ENCODE results near the gene CDKN2D.
"Not testable (repeated sequence)": the region's sequence is repeated elsewhere in the genome, so short reads cannot be mapped to it uniquely, and the experiment has no call there.

Gene CDKN2D

GRCh38 chr19:10551698-10552301 is 17.0 kb downstream of the CDKN2D start:
- DNase-seq (ENCODE audit: low read depth, low spot score), result no peak

DNA sequence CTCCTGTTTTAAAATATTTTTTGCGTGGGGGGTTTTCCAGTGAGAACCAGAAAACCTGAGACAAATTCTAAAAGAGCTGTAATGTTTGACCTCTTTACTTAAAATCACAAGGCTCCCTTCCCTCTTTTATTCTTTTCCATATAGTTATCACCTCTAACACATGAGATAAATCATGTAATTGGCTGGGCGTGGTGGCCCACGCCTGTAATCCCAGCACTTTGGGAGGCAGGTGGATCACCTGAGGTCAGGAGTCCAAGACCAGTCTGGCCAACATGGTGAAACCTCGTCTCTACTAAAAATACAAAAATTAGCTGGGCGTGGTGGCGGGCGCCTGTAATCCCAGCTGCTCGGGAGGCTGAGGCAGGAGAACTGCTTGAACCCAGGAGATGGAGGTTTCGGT is 17.8 kb downstream of the CDKN2D start:
- not testable (repeated sequence) for DNase-seq (ENCODE audit: low read depth, low spot score)

- DNase-seq (ENCODE audit: low read depth, low spot score), result no peak
Observed at GRCh38 chr19:10550336-10550735, 18.4 kb downstream of the CDKN2D start.

DNA sequence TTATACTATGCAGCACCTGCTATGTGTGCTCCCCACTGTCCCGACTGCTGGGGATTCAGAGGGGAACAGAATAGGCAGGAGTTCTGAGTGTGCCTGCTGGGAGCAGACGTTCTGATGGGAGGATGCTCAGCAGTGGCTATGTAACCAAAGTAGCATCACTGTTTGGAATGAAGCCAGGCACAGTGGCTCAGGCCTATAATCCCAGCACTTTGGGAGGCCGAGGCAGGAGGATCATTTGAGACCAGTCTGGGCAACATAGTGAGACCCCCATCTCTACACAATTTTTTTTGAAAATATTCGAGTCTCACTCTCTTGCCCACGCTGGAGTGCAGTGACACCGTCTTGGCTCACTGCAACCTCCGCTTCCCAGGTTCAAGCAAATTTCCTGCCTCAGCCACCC is 19.0 kb downstream of the CDKN2D start:
- DNase-seq (ENCODE audit: low read depth, low spot score), result no peak

- no peak for DNase-seq (ENCODE audit: low read depth, low spot score)
Observed at GRCh38 chr19:10548746-10549276, 20.0 kb downstream of the CDKN2D start.

GRCh38 chr19:10546817-10547216 is 22.0 kb downstream of the CDKN2D start:
- DNase-seq (ENCODE audit: low read depth, low spot score), result no peak

- no peak for DNase-seq (ENCODE audit: low read depth, low spot score)
Observed at GRCh38 chr19:10544753-10545251, 24.0 kb downstream of the CDKN2D start.

GRCh38 chr19:10544242-10544752 is 24.5 kb downstream of the CDKN2D start:
- DNase-seq (ENCODE audit: low read depth, low spot score), result no peak

- peak; percentile 88 for DNase-seq (ENCODE audit: low read depth, low spot score)
Observed at GRCh38 chr19:10543420-10544241, 25.1 kb downstream of the CDKN2D start, which contains the start of gene ATG4D. ATG4D (plus strand) TSS chr19:10543904; CDS start chr19:10544091, 187 bp downstream.

- no peak for DNase-seq (ENCODE audit: low read depth, low spot score)
Observed at GRCh38 chr19:10543059-10543419, 25.7 kb downstream of the CDKN2D start.

DNA sequence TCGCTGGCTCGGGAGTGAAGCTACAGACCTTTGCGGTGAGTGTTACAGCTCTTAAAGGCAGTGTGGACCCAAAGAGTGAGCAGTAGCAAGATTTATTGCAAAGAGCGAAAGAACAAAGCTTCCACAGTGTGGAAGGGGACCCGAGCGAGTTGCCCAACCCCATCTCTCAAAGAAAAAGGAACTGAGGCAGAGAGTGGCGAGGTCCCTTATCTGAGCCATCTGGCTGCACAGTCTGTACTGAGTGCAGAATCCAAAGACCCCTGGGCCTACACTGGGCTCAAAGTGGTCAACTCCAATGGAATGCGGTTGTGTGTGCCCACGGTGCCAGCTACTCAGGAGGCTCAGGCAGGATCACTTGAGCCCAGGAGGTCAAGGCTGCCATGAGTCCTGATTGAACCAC is 29.8 kb downstream of the CDKN2D start:
- DNase-seq (ENCODE audit: low read depth, low spot score), result not testable (repeated sequence)

DNA sequence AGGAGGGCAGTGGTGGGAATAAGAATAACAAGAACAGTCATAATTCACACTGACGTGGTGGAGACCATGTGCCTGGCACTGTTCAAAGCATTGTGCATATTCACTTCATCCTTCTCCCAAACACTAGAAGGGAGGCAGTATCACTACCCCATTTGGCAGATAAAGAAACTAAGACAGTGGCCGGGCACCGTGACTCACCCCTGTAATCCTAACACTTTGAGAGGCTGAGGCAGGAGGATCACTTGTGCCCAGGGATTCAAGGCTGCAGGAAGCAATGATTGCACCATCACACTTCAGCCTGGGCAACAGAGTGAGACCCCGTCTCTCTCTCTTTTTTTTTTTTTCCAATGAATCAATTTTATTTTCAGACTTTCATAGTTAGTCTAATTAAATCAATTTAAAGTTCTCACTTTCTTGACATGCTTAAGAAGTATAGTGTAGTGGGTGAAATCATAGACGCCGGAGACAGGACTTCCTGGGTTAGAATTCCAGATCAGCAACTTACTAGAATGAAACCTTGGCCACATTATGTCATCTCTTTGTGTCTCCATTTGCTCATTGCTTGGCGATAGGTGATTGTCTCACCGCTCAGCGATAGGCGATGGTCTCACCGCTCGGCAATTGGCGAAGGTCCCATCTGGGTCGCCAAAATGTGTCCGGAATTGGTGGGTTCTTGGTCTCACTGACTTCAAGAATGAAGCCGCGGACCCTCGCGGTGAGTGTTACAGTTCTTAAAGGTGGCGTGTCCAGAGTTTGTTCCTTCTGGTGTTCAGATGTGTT is 30.4 kb downstream of the CDKN2D start:
- no peak for DNase-seq (ENCODE audit: low read depth, low spot score)

- no peak for DNase-seq (ENCODE audit: low read depth, low spot score)
Observed at GRCh38 chr19:10537668-10538067, 31.1 kb downstream of the CDKN2D start.

DNA sequence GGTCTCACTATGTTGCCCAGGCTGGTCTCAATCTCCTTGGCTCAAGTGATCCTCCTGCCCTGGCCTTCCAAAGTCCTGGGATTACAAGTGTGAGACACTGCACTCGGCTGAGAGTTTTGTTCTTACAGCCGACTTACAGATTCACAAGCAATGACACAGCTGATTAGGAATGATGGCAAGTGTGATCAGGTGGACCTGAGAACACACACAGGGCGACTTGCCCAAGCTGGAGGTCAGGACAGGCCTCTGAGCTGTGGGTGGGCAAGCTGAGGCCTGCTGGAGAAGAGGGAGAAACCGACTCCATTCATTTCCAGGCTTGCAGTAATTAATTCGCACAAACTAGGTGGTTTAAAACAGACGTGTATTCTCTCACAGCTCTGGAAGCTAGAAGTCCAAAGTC is 33.2 kb downstream of the CDKN2D start:
- no peak for DNase-seq (ENCODE audit: low read depth, low spot score)

- peak; percentile 81 for DNase-seq (ENCODE audit: low read depth, low spot score)
Observed at GRCh38 chr19:10533646-10534386, 35.0 kb downstream of the CDKN2D start.

GRCh38 chr19:10532457-10532856 is 36.3 kb downstream of the CDKN2D start:
- no peak for DNase-seq (ENCODE audit: low read depth, low spot score)

- DNase-seq (ENCODE audit: low read depth, low spot score), result not testable (repeated sequence)
Observed at GRCh38 chr19:10526887-10527286, 41.9 kb downstream of the CDKN2D start.

DNA sequence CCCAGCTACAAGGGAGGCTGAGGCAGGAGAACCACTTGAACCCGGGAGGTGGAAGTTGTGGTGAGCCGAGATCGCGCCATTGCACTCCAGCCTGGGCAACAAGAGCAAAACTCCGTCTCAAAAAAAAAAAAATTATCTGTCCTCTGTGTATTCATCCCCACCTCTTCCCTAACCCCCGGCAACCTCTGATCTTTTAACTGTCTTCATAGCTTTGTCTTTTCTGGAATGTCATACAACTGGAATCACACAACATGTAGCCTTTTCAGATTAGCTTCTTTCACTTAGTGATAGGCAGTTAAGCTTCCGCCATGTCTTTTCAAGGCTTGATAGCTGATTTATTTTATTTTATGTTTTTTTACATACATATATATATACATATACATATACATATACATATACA is 43.1 kb downstream of the CDKN2D start:
- DNase-seq (ENCODE audit: low read depth, low spot score), result no peak

GRCh38 chr19:10523135-10523636 is 45.6 kb downstream of the CDKN2D start:
- DNase-seq (ENCODE audit: low read depth, low spot score), result no peak

- DNase-seq (ENCODE audit: low read depth, low spot score), result no peak
Observed at GRCh38 chr19:10521461-10522171, 47.2 kb downstream of the CDKN2D start.
